ENCODE measurements around the gene CRIM1.

Gene CRIM1

DNA sequence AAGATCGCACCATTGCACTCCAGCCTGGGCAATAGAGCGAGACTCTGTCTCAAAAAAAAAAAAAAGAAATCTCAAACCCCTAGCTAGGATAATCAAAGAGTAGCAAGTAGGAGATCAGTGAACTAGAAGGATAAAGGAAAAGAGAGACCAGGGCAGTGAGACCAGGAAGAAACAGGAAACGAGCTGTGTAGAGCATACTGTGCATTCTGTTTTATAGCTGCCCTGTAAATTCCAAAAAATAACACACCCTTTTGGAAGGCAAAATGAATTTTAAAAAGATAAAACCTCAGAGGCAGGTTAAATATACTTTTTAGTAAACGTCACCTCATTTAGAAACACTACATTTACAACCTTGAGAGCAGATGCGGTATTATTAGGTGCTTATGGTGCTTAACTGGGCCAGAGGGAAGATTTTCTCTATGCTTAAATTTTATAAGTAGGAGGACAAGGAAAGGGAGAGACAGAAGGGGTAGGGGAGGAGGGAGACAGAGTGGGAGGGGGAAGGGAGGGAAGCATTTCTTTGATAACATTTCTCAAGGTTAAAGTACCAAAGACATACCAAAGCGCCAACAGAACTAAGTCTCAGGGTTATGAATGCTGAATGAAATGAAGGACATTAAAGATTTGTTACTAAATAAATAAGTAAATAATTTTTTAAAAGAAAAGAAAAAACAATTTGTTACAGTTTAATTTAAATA is 212.3 kb downstream of the CRIM1 start:
- no peaks in the 10 kb centered on the region for H3K9me3 ChIP-seq (ENCODE audit: low read length)
- no peaks in the 10 kb centered on the region for H3K27me3 ChIP-seq (ENCODE audit: control insufficient read depth in 1 of 2, insufficient read depth in 2 of 2, low read length in 2 of 2)
- no peak overlapping the region for H3K4me3 ChIP-seq (ENCODE audit: low read depth in 1 of 2, low read length in 2 of 2)
- H3K36me3 ChIP-seq (ENCODE audit: insufficient read depth, low read length): peaks cover 12% of the 10 kb centered on the region
- H3K27ac ChIP-seq (ENCODE audit: low read depth, low read length): no peak overlapping the region
- peaks cover 9% of the 10 kb centered on the region for H3K4me1 ChIP-seq (ENCODE audit: insufficient read depth, low read length)
- H3K9ac ChIP-seq (ENCODE audit: low read length): no peak overlapping the region

DNA sequence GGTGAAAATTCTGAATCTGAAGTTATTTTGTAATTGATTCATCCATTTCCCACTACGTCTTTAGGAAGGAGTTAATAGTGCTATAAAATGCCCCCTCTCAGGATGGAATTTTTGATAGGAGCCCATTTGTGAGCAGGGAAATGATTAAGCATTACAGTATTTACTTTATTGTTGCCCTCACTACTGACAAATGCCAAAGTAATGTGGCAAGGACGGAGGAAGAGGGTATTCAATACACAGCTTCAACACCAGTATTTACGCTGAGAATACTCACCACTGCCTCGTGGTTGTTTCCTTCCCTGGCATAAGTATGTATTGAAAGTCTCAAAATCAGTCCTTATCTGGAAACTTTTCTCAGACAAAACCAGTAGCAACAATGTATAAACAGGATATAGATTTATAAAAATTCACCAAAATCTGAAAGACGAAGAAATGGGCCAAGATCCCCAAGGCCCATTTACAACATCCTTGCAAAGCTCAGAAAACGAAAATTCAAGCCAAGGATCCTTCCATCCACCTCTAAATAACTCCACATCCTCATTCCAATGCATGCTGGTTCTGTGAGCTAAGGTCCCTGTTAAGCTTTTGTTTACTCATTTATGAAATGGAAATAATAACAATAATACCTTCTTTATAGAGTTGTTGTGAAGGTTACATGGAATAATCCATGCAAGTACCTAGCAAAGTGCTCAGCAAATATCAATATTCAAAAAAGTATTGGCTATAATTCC is 213.1 kb downstream of the CRIM1 start:
- H3K4me1 ChIP-seq (ENCODE audit: insufficient read depth, low read length): peaks cover 10% of the 10 kb centered on the region
- no peaks in the 10 kb centered on the region for H3K9me3 ChIP-seq (ENCODE audit: low read length)
- H3K9ac ChIP-seq (ENCODE audit: low read length): no peak overlapping the region
- no peak overlapping the region for H3K27ac ChIP-seq (ENCODE audit: low read depth, low read length)
- no peaks in the 10 kb centered on the region for H3K27me3 ChIP-seq (ENCODE audit: control insufficient read depth in 1 of 2, insufficient read depth in 2 of 2, low read length in 2 of 2)
- H3K4me3 ChIP-seq (ENCODE audit: low read depth in 1 of 2, low read length in 2 of 2): no peak overlapping the region
- peaks cover 12% of the 10 kb centered on the region for H3K36me3 ChIP-seq (ENCODE audit: insufficient read depth, low read length)

DNA sequence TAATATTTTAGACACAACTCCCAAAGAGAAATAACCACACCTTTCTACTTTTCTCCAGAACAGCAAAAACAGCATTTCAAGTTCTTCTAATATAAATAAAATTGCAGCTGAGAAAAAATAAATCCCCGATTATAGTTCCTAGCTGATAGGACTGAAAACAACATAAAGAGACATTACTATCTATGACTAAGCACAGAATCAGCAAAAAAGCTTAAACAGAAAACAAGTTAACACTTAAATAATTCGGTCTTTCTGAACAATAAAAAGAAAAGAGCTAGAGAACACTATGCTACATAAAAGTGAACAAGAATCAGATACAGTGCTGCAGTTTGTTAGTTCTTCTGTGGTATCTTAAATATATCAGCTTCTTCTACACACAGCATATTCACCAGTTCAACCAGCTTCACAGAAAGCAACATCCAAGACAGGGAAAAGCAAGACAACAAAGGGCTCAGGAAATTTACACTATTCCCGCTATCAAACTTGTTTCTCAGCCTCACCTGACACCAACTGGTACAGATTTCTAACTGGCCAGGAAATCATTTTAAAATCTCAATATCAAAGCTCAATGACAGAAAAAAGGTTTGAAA is 213.8 kb downstream of the CRIM1 start:
- Histone ChIP-seq H3K9ac (ENCODE audit: low read length) (no peak overlapping the region), H3K27me3 (ENCODE audit: control insufficient read depth in 1 of 2, insufficient read depth in 2 of 2, low read length in 2 of 2) (no peaks in the 10 kb centered on the region), H3K4me1 (ENCODE audit: insufficient read depth, low read length) (peaks cover 10% of the 10 kb centered on the region), H3K27ac (ENCODE audit: low read depth, low read length) (no peak overlapping the region), H3K4me3 (ENCODE audit: low read depth in 1 of 2, low read length in 2 of 2) (no peak overlapping the region), H3K36me3 (ENCODE audit: insufficient read depth, low read length) (peaks cover 12% of the 10 kb centered on the region), H3K9me3 (ENCODE audit: low read length) (no peaks in the 10 kb centered on the region)

DNA sequence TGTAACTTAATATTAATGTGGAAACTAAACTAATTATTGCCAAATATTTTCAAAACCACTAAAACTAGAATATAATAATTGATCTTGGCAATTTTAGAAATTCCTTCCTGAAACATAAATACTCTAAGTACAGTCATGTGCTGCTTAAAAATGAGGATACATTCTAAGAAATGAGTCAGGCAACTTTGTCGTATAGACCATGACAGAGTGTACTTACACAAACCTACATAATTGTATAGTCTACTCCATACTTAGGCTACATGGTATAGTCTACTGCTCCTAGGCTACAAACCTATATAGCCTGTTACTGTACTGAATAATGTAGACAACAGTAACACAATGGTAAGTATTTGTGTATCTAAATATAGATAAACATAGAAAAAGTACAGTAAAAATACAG is 214.8 kb downstream of the CRIM1 start:
- Histone ChIP-seq H3K4me1 (ENCODE audit: insufficient read depth, low read length) (peaks cover 10% of the 10 kb centered on the region), H3K27me3 (ENCODE audit: control insufficient read depth in 1 of 2, insufficient read depth in 2 of 2, low read length in 2 of 2) (no peaks in the 10 kb centered on the region), H3K9me3 (ENCODE audit: low read length) (no peaks in the 10 kb centered on the region), H3K4me3 (ENCODE audit: low read depth in 1 of 2, low read length in 2 of 2) (no peak overlapping the region), H3K27ac (ENCODE audit: low read depth, low read length) (no peak overlapping the region), H3K36me3 (ENCODE audit: insufficient read depth, low read length) (peaks cover 9% of the 10 kb centered on the region), H3K9ac (ENCODE audit: low read length) (no peak overlapping the region)

DNA sequence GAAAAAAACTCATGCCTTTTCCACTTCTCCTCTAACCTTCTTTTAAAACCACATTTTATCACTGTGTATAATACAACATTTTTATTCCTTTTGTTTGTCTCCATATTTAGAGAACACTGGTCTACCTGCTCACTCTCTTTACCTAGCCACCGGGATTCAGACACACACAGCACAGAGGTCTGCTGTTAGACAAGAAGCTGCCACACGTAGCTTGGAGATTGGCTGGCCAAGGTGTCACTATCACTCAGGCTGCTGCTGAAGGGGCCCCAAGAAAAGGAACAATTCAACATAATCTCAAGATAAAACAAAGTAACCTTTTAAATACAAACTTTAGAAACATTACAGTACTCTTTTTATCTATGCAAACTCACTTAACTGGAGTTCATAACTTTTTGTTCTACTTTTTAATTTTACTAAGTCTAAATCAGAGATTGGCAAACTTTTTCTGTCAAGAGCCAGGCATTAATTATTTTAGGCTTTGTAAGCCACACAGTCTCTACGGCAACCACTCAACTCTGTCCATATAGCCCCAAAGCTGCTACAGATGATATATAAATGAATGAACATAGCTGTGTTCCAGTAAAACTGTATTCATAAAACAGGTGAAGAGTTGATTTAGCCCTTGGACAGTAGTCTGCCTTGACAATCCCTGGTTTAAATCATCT is 216.6 kb downstream of the CRIM1 start:
- Histone ChIP-seq H3K9me3 (ENCODE audit: low read length) (no peaks in the 10 kb centered on the region), H3K9ac (ENCODE audit: low read length) (no peak overlapping the region), H3K4me1 (ENCODE audit: insufficient read depth, low read length) (peaks cover 10% of the 10 kb centered on the region), H3K27ac (ENCODE audit: low read depth, low read length) (no peak overlapping the region), H3K4me3 (ENCODE audit: low read depth in 1 of 2, low read length in 2 of 2) (no peak overlapping the region), H3K27me3 (ENCODE audit: control insufficient read depth in 1 of 2, insufficient read depth in 2 of 2, low read length in 2 of 2) (no peaks in the 10 kb centered on the region), H3K36me3 (ENCODE audit: insufficient read depth, low read length) (peaks cover 5% of the 10 kb centered on the region)

DNA sequence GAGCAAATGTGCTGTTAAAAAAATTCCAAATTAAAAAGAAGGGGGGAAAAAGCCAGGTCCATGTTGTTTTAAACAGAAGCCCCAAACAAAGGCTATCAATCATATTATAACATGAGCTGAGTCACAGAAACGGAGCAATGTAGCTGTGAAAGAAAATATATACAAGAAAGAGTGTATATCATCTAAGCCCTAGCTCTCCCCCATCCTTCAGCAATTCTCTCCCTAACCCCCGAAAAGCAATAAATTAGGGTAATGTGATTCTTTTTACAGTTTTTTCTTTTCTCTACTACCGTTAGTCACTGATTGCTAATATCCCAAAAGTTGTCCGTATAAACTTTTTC is 217.1 kb downstream of the CRIM1 start:
- no peak overlapping the region for H3K4me3 ChIP-seq (ENCODE audit: low read depth in 1 of 2, low read length in 2 of 2)
- peaks cover 10% of the 10 kb centered on the region for H3K36me3 ChIP-seq (ENCODE audit: insufficient read depth, low read length)
- peaks cover 10% of the 10 kb centered on the region for H3K4me1 ChIP-seq (ENCODE audit: insufficient read depth, low read length)
- no peak overlapping the region for H3K27ac ChIP-seq (ENCODE audit: low read depth, low read length)
- H3K27me3 ChIP-seq (ENCODE audit: control insufficient read depth in 1 of 2, insufficient read depth in 2 of 2, low read length in 2 of 2): no peaks in the 10 kb centered on the region
- H3K9ac ChIP-seq (ENCODE audit: low read length): no peak overlapping the region
- no peaks in the 10 kb centered on the region for H3K9me3 ChIP-seq (ENCODE audit: low read length)

DNA sequence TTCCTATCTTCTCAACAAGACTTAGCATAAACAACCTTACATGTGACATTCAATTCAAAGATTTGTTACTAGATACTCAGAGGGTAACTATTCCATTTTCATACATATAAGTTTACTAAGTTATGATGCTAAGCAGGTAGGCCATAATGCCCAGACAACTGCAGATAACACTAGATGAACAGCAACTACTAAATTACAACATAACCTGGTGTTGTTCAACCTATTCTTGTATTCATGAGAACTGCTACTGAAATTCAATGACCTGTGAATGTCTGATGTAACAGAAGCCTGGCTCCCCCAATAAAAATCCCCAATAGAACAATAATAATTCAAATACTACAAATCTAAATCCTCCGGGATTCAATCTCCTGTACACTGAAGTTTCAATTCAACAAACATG is 217.6 kb downstream of the CRIM1 start:
- Histone ChIP-seq H3K36me3 (ENCODE audit: insufficient read depth, low read length) (peaks cover 14% of the 10 kb centered on the region), H3K9me3 (ENCODE audit: low read length) (no peaks in the 10 kb centered on the region), H3K27ac (ENCODE audit: low read depth, low read length) (no peak overlapping the region), H3K27me3 (ENCODE audit: control insufficient read depth in 1 of 2, insufficient read depth in 2 of 2, low read length in 2 of 2) (no peaks in the 10 kb centered on the region), H3K9ac (ENCODE audit: low read length) (no peak overlapping the region), H3K4me3 (ENCODE audit: low read depth in 1 of 2, low read length in 2 of 2) (no peak overlapping the region), H3K4me1 (ENCODE audit: insufficient read depth, low read length) (peaks cover 10% of the 10 kb centered on the region)

DNA sequence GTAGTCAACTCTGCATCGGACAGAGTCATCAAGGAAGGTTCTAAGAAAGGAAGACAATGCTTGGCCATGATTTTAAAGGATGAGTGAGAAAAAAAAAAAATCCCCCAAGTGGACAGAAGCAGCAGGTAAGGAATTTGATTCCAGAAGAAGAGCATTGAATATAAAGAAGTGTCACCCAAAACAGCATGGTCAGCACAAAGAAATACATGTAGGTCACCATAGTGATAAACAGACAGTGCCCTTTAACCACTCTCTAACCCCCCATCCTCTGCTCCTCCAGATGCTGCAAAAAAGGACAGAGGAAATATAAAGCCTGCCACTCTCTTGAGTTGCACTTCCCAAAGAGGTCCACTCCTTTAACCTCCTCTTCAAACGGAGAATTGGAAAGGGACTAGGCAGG is 219.0 kb downstream of the CRIM1 start:
- Histone ChIP-seq H3K9ac (ENCODE audit: low read length) (no peak overlapping the region), H3K27me3 (ENCODE audit: control insufficient read depth in 1 of 2, insufficient read depth in 2 of 2, low read length in 2 of 2) (no peaks in the 10 kb centered on the region), H3K4me3 (ENCODE audit: low read depth in 1 of 2, low read length in 2 of 2) (no peak overlapping the region), H3K36me3 (ENCODE audit: insufficient read depth, low read length) (peaks cover 25% of the 10 kb centered on the region), H3K9me3 (ENCODE audit: low read length) (no peaks in the 10 kb centered on the region), H3K27ac (ENCODE audit: low read depth, low read length) (no peak overlapping the region), H3K4me1 (ENCODE audit: insufficient read depth, low read length) (peaks cover 10% of the 10 kb centered on the region)

DNA sequence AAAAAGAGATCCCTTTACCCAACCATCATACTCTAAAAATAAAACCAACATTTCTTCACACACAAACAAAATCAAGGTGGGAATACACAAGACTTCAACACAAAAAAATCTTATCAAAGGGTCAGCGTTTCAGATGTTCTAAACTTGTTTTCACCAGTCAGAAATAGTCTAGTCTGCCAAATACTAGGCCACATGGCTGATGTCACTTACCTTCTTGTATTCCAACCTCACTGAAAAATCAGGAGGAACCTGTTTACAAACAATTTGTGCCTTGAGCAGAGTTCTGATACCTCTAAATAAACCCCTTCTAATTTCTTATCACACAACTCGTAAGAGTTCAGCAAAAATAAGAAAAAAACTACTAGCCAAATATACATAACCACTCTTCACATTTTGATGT is 222.3 kb downstream of the CRIM1 start:
- Histone ChIP-seq H3K4me3 (ENCODE audit: low read depth in 1 of 2, low read length in 2 of 2) (no peak overlapping the region), H3K36me3 (ENCODE audit: insufficient read depth, low read length) (peaks cover 35% of the 10 kb centered on the region), H3K9me3 (ENCODE audit: low read length) (no peaks in the 10 kb centered on the region), H3K4me1 (ENCODE audit: insufficient read depth, low read length) (peaks cover under 1% of the 10 kb centered on the region), H3K27me3 (ENCODE audit: control insufficient read depth in 1 of 2, insufficient read depth in 2 of 2, low read length in 2 of 2) (no peaks in the 10 kb centered on the region), H3K9ac (ENCODE audit: low read length) (no peak overlapping the region), H3K27ac (ENCODE audit: low read depth, low read length) (no peak overlapping the region)

DNA sequence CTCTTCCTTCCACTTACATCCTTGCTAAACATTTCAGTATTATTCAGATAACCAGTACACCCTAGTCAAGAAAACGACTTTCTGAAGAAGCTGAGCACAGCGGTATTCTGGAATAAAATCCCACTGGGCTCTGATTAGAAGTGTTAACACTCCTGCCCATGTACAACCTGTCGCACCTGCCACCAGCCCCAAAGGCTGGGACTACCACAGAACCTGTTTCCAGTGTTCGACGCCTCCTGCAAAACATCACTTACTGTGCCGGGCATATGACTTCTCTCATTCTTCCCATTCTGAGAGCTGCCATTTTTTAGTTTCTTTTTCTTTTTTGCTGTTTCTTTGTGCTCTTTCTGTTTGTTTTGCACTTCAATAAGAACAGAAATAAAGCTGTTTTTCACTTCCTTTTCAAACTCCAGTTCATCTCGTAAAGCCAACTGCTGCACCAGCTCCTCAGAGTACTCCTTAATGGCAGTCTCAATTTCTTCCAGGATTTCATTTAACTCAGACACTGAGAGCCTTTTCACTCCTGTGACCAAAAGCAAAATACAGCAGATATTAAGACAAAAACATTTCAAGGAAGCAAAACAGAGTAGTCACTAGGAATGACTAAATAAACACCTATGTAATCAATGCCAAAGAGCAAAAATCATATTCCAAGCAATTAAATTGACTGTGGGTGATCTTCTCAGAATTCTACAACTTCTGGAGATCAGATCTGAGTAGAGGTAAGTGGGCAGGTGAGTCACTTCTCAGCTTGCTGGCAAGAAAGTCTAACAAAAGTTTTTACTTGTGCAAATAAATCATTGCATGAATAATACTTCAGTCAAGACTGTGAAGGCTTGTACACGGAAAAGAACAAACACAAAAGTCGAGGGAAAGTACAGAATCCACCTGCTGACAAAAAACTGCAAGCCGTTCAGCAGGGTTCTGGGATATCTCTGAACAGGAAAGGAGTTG is 223.0 kb downstream of the CRIM1 start:
- no peak overlapping the region for H3K4me3 ChIP-seq (ENCODE audit: low read depth in 1 of 2, low read length in 2 of 2)
- H3K36me3 ChIP-seq (ENCODE audit: insufficient read depth, low read length): peaks cover 37% of the 10 kb centered on the region
- no peaks in the 10 kb centered on the region for H3K4me1 ChIP-seq (ENCODE audit: insufficient read depth, low read length)
- no peak overlapping the region for H3K27ac ChIP-seq (ENCODE audit: low read depth, low read length)
- no peaks in the 10 kb centered on the region for H3K9me3 ChIP-seq (ENCODE audit: low read length)
- no peak overlapping the region for H3K9ac ChIP-seq (ENCODE audit: low read length)
- H3K27me3 ChIP-seq (ENCODE audit: control insufficient read depth in 1 of 2, insufficient read depth in 2 of 2, low read length in 2 of 2): no peaks in the 10 kb centered on the region

DNA sequence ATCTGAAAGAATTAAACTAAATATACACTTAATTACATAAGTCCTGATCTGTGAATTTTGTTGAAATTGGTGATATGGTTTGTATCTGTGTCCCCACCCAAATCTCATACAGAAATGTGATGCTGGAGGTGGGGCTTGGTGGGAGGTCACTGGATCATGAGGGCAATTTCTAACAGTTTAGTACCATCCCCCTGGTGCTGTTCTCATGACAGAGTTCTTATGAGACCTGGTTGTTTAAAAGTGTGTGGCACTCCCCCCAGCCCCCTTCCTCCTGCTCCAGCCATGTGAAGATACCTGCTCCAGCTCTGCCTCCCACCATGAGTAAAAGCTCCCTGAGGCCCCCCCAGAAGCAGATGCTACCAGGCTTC is 223.7 kb downstream of the CRIM1 start:
- no peak overlapping the region for H3K9ac ChIP-seq (ENCODE audit: low read length)
- no peaks in the 10 kb centered on the region for H3K27me3 ChIP-seq (ENCODE audit: control insufficient read depth in 1 of 2, insufficient read depth in 2 of 2, low read length in 2 of 2)
- H3K36me3 ChIP-seq (ENCODE audit: insufficient read depth, low read length): peaks cover 42% of the 10 kb centered on the region
- no peaks in the 10 kb centered on the region for H3K4me1 ChIP-seq (ENCODE audit: insufficient read depth, low read length)
- H3K4me3 ChIP-seq (ENCODE audit: low read depth in 1 of 2, low read length in 2 of 2): no peak overlapping the region
- H3K9me3 ChIP-seq (ENCODE audit: low read length): no peaks in the 10 kb centered on the region
- H3K27ac ChIP-seq (ENCODE audit: low read depth, low read length): no peak overlapping the region
